GM19099 (cell line): ENCODE measurements around the gene PYGM.

ENCODE experiments used
- POLR2A ChIP-seq: IDR thresholded peaks from 3 replicates; pipeline ENCODE4 v1.6.1; 2011; ENCODE audit warnings: low read depth; ENCODE audit not compliant: insufficient read length; ENCODE audit errors: extremely low read depth

Gene PYGM

GRCh38 chr11:64697663-64698375 lies 62.0 kb downstream of the PYGM start:
- TF ChIP-seq POLR2A = no peak
